H1 (cell line): ENCODE data around the gene TTYH2. TPM values are rescaled to one million over a fixed set of nuclear protein-coding genes. Genes with fewer than 3 reads are reported as not detected.

ENCODE experiments used
- CTCF ChIA-PET: fragments of 300-600 bp; sonication (Branson Sonifier 250); formaldehyde crosslinking; loops from one replicate; lab custom pipeline; 2021; ENCODE audit not compliant: partially characterized antibody; lab: Charles Lee
- POLR2A ChIA-PET: fragments of 300-600 bp; sonication (Branson Sonifier 250); formaldehyde crosslinking; loops from one replicate; lab custom pipeline; 2021; ENCODE audit warnings: inconsistent platforms; ENCODE audit not compliant: partially characterized antibody; lab: Charles Lee
- DNase-seq, 2 experiments: peaks; one replicate each; pipeline versions ENCODE4 v3.0.0 to v3.0.0-alpha.2; 2010 to 2022; ENCODE audit warnings: low spot score in 2 of 2, low read depth in 1 of 2, mixed read lengths in 1 of 2
- FAIRE-seq: peaks from 2 replicates; lab custom pipeline; 2011; peaks lifted over from hg19 to GRCh38; lab: Jason Lieb, UNC
- H2AFZ ChIP-seq: 2 replicates; pipeline ENCODE4 v1.8.1; 2012; ENCODE audit warnings: low read length, inconsistent platforms
- H2AK5ac ChIP-seq: 2 replicates; pipeline ENCODE4 v1.6.1; 2013; ENCODE audit warnings: low read depth, low read length
- H2BK120ac ChIP-seq: replicated peaks from 2 replicates; pipeline ENCODE3; 2013; ENCODE audit warnings: low read depth, low read length, inconsistent platforms
- H2BK12ac ChIP-seq: 2 replicates; pipeline ENCODE4 v1.6.1; 2013; ENCODE audit warnings: low read depth, low read length
- H2BK15ac ChIP-seq: 2 replicates; pipeline ENCODE4 v1.6.1; 2013; ENCODE audit warnings: low read length
- H2BK20ac ChIP-seq: 2 replicates; pipeline ENCODE4 v1.6.1; 2013; ENCODE audit warnings: low read length
- H2BK5ac ChIP-seq: 2 replicates; pipeline ENCODE4 v1.6.1; 2013; ENCODE audit warnings: low read depth, low read length
- H3K14ac ChIP-seq: 2 replicates; pipeline ENCODE4 v1.6.1; 2013; ENCODE audit warnings: inconsistent platforms; ENCODE audit not compliant: insufficient read length
- H3K18ac ChIP-seq: 2 replicates; pipeline ENCODE4 v1.6.1; 2013; ENCODE audit warnings: low read length; ENCODE audit errors: extremely low read depth
- H3K23ac ChIP-seq: 2 replicates; pipeline ENCODE4 v1.6.1; 2013; ENCODE audit warnings: inconsistent platforms; ENCODE audit not compliant: insufficient read length
- H3K23me2 ChIP-seq: 2 replicates; pipeline ENCODE4 v1.6.1; 2013; ENCODE audit warnings: low read depth, low read length
- H3K27ac ChIP-seq: 2 replicates; pipeline ENCODE4 v1.6.1; 2011; ENCODE audit warnings: low read depth, low read length, inconsistent platforms
- H3K27me3 ChIP-seq, 4 experiments: replicated peaks in 1 of 4; 1 replicate in 1 of 4; 2 replicates in 3 of 4; pipeline versions ENCODE4 v1.6.1 to v1.8.1; 2011 to 2013; ENCODE audit warnings: low read length in 3 of 4, mild to moderate bottlenecking in 3 of 4, inconsistent platforms in 2 of 4, mixed read lengths in 2 of 4, moderate library complexity in 1 of 4; ENCODE audit not compliant: control insufficient read depth in 3 of 4, insufficient read depth in 3 of 4; ENCODE audit errors: extremely low read depth in 1 of 4
- H3K36me3 ChIP-seq, 4 experiments: 2 replicates each; pipeline versions ENCODE4 v1.6.1 to v1.8.1; 2011 to 2013; ENCODE audit warnings: mild to moderate bottlenecking in 4 of 4, low read length in 3 of 4, moderate library complexity in 2 of 4, control low read depth in 1 of 4, inconsistent platforms in 1 of 4; ENCODE audit not compliant: insufficient read depth in 4 of 4, control insufficient read depth in 2 of 4
- H3K4ac ChIP-seq: replicated peaks from 2 replicates; pipeline ENCODE3; 2013; ENCODE audit warnings: low read length, low read depth, mixed read lengths, inconsistent platforms; ENCODE audit not compliant: insufficient read length
- H3K4me1 ChIP-seq, 4 experiments: replicated peaks in 1 of 4; 1 replicate in 1 of 4; 2 replicates in 3 of 4; pipeline versions ENCODE4 v1.6.1 to v1.8.1; 2011 to 2013; ENCODE audit warnings: low read length in 3 of 4, inconsistent platforms in 2 of 4, mixed read lengths in 1 of 4; ENCODE audit not compliant: insufficient read depth in 4 of 4, control insufficient read depth in 3 of 4
- H3K4me2 ChIP-seq, 2 experiments: 2 replicates each; pipeline versions ENCODE4 v1.6.1 to v1.8.1; 2011 to 2013; ENCODE audit warnings: low read depth in 2 of 2, low read length in 2 of 2, control low read depth in 1 of 2, inconsistent platforms in 1 of 2, mild to moderate bottlenecking in 1 of 2; ENCODE audit not compliant: insufficient read depth in 1 of 2
- H3K4me3 ChIP-seq, 4 experiments: fragments of 200-600, 300-600 bp in 1 of 4; sonication (generic), shearing (Covaris generic), sonication (Bioruptor Twin) in 1 of 4; 2 replicates each; pipeline versions ENCODE4 v1.5.1 to v1.8.1; 2011 to 2016; ENCODE audit warnings: low read length in 4 of 4, low read depth in 3 of 4, control low read depth in 2 of 4, inconsistent platforms in 2 of 4, mild to moderate bottlenecking in 2 of 4, mixed read lengths in 1 of 4, moderate library complexity in 1 of 4; ENCODE audit not compliant: insufficient read depth in 2 of 4; ENCODE audit errors: extremely low read depth in 1 of 4
- H3K56ac ChIP-seq: replicated peaks from 2 replicates; pipeline ENCODE3; 2013; ENCODE audit warnings: low read depth, mild to moderate bottlenecking, mixed read lengths, low read length, inconsistent platforms; ENCODE audit not compliant: insufficient read length
- H3K79me1 ChIP-seq: 2 replicates; pipeline ENCODE4 v1.6.1; 2013; ENCODE audit warnings: low read depth, low read length, control low read depth
- H3K79me2 ChIP-seq, 2 experiments: 2 replicates each; pipeline versions ENCODE4 v1.6.1 to v1.8.1; 2012 to 2013; ENCODE audit warnings: low read length in 2 of 2, mild to moderate bottlenecking in 2 of 2, inconsistent platforms in 1 of 2; ENCODE audit not compliant: insufficient read depth in 2 of 2, control insufficient read depth in 1 of 2
- H3K9ac ChIP-seq, 4 experiments: replicated peaks in 1 of 4; 1 replicate in 1 of 4; 2 replicates in 3 of 4; pipeline versions ENCODE4 v1.6.1 to v1.8.1; 2011 to 2013; ENCODE audit warnings: low read depth in 3 of 4, low read length in 3 of 4, control low read depth in 2 of 4, mild to moderate bottlenecking in 2 of 4, moderate library complexity in 2 of 4, inconsistent platforms in 1 of 4; ENCODE audit errors: extremely low read depth in 1 of 4
- H3K9me3 ChIP-seq, 2 experiments: 2 replicates each; pipeline versions ENCODE4 v1.6.1 to v1.8.1; 2012 to 2013; ENCODE audit warnings: mild to moderate bottlenecking in 2 of 2, moderate library complexity in 2 of 2, control low read depth in 1 of 2, inconsistent platforms in 1 of 2, low read depth in 1 of 2, low read length in 1 of 2, mixed read lengths in 1 of 2; ENCODE audit not compliant: insufficient read depth in 2 of 2
- H4K20me1 ChIP-seq, 2 experiments: replicated peaks in 1 of 2; 2 replicates each; pipeline versions ENCODE3 to v1.8.1; 2011 to 2013; ENCODE audit warnings: inconsistent platforms in 2 of 2, low read length in 2 of 2, mild to moderate bottlenecking in 1 of 2; ENCODE audit not compliant: insufficient read depth in 2 of 2, control insufficient read depth in 1 of 2
- H4K5ac ChIP-seq: 2 replicates; pipeline ENCODE4 v1.6.1; 2013; ENCODE audit warnings: low read length, low read depth, mixed read lengths, inconsistent platforms; ENCODE audit not compliant: insufficient read length
- H4K8ac ChIP-seq: 2 replicates; pipeline ENCODE4 v1.8.0; 2013; ENCODE audit warnings: mild to moderate bottlenecking, moderate library complexity, low read length, inconsistent platforms; ENCODE audit not compliant: insufficient read depth; ENCODE audit errors: extremely low read depth
- H4K91ac ChIP-seq: replicated peaks from 2 replicates; pipeline ENCODE3; 2013; ENCODE audit warnings: low read length, mixed read lengths, inconsistent platforms; ENCODE audit not compliant: insufficient read length
- CHD1 ChIP-seq: IDR thresholded peaks from 2 replicates; pipeline ENCODE4 v1.6.1; 2012; ENCODE audit warnings: low read depth, low read length, improper control_type of control experiment
- CTCF ChIP-seq, 3 experiments: IDR thresholded peaks; 1 replicate in 2 of 3; 2 replicates in 1 of 3; pipeline versions ENCODE4 v1.5.1 to v1.6.1; 2011; ENCODE audit warnings: low read length in 3 of 3, mild to moderate bottlenecking in 3 of 3, inconsistent platforms in 2 of 3, low read depth in 1 of 3, moderate library complexity in 1 of 3; ENCODE audit not compliant: insufficient read depth in 1 of 3; ENCODE audit errors: control extremely low read depth in 1 of 3
- EZH2 ChIP-seq: fragments of 200-600 bp; sonication (generic); IDR thresholded peaks from 2 replicates; pipeline ENCODE4 v1.7.1; 2012; ENCODE audit warnings: low read depth, mild to moderate bottlenecking, moderate library complexity, low read length, inconsistent platforms; ENCODE audit not compliant: severe bottlenecking
- KDM5A ChIP-seq: fragments of 200-600 bp; IDR thresholded peaks from 2 replicates; pipeline ENCODE4 v1.7.1; 2012; ENCODE audit warnings: mild to moderate bottlenecking, low read length, inconsistent platforms, mixed read lengths
- RAD21 ChIP-seq, 2 experiments: IDR thresholded peaks in 1 of 2; conservative IDR thresholded peaks in 1 of 2; 2 replicates each; pipeline ENCODE4 v1.6.1; 2011; ENCODE audit warnings: low read depth in 2 of 2, low read length in 2 of 2, improper control_type of control experiment in 1 of 2, inconsistent platforms in 1 of 2, mild to moderate bottlenecking in 1 of 2, moderate library complexity in 1 of 2
- WGBS, 2 experiments: shearing (Covaris generic) in 1 of 2; methylation state at CpG; one replicate each; pipeline versions ENCODE4 v1.1.6 to v1.1.7; 2013 to 2015; ENCODE audit warnings: low lambda C conversion rate in 2 of 2, mixed read lengths in 2 of 2, inconsistent platforms in 1 of 2, low coverage in 1 of 2, missing lambda C conversion rate in 1 of 2; ENCODE audit not compliant: insufficient replicate concordance in 2 of 2, insufficient coverage in 1 of 2, insufficient read length in 1 of 2; ENCODE audit errors: extremely low coverage in 1 of 2, missing lambda C conversion rate in 1 of 2; 5-methylcytosine and 5-hydroxymethylcytosine counted together
- polyA plus RNA-seq, 7 experiments: library from polyadenylated mRNA; depleted of rRNA in 3 of 7; stranded (reverse) in 5 of 7; unstranded in 2 of 7; fragments of >200 nt in 5 of 7; fragments of 200-250 nt in 2 of 7; gene quantifications; 1 replicate in 5 of 7; 2 replicates in 1 of 7; 4 replicates in 1 of 7; pipeline versions ENCODE4 v1.2.1 to v1.2.3, GENCODE V29; 2011 to 2013; ENCODE audit warnings: missing spikeins in 2 of 7, mixed read lengths in 2 of 7
- total RNA-seq: library from RNA; stranded (reverse); fragmentation: NEBNext Ultra II Directional; extraction: Animal tissue kit (Norgen Biotek cat#: 25700); gene quantifications from 2 replicates; pipeline ENCODE4 v1.2.1, GENCODE V29; 2021

Gene TTYH2
- total and polyA plus RNA-seq, 2 of the 8 experiments (the other 6 are each of a cell fraction or from before 2014, with no cell fraction given) = 3.2 to 9.2 TPM

- WGBS, 2 experiments = 86% methylated on average over 10 of the region's 10 CpGs; no CpG with 5 or more reads in 1 of the 2 experiments
- Histone ChIP-seq H2BK15ac (no peak overlapping the region), H3K56ac (no peak overlapping the region), H4K5ac (no peak overlapping the region), H3K4ac (no peak overlapping the region), H3K9me3 (no peaks in the 10 kb centered on the region), H3K18ac (no peak overlapping the region), H3K27me3 (no peaks in the 10 kb centered on the region), H4K91ac (no peak overlapping the region), H3K4me3 (no peak overlapping the region), H3K9ac (no peak overlapping the region), H3K36me3 (no peaks in the 10 kb centered on the region), H2BK12ac (no peak overlapping the region), H3K4me1 (no peaks in the 10 kb centered on the region), H3K23ac (no peak overlapping the region), H3K4me2 (no peak overlapping the region), H3K23me2 (no peaks in the 10 kb centered on the region), H4K20me1 (no peaks in the 10 kb centered on the region), H3K14ac (no peak overlapping the region), H3K79me1 (no peaks in the 10 kb centered on the region), H3K79me2 (no peaks in the 10 kb centered on the region), H3K27ac (no peak overlapping the region), H2AFZ (0 out of 2 replicates have a peak overlapping the region, but pooled peaks have one; percentile 24), H2AK5ac (no peak overlapping the region), H2BK120ac (no peak overlapping the region), H2BK20ac (no peak overlapping the region), H2BK5ac (no peak overlapping the region), H4K8ac (no peak overlapping the region)
- ChIA-PET CTCF (interaction anchor here (0.8 to 6.6 kb wide), 21 partner anchors 10 to 351 kb away, joined by 3 to 81 read pairs (median 4); partner anchors contain the start of genes BTBD17 and GPR142), POLR2A (interaction anchor here (1.8 kb wide), 1 partner anchor 56 kb away, joined by 4 read pairs; the partner anchor contains the start of gene BTBD17)
- FAIRE-seq (no peak), DNase-seq (no peak)
- TF ChIP-seq CHD1 (no peak), CTCF (IDR thresholded peaks at IDR 0.05; ENCODE audit: control extremely low read depth in 1 of 3, insufficient read depth in 1 of 3, low read depth in 1 of 3, low read length in 3 of 3) (peak in 2 of 3 experiments; percentile 43 to 57; a peak in 3 of 4 replicates), KDM5A (no peak), RAD21 (IDR thresholded peaks at IDR 0.05 in 1 of 2, conservative IDR thresholded peaks at IDR 0.05 in 1 of 2; ENCODE audit: low read depth in 2 of 2, low read length in 2 of 2) (peak; percentile 62 to 74), EZH2 (no peak)
Observed at GRCh38 chr17:74305865-74306654, 92.7 kb downstream of the TTYH2 start.
